Astrocyte (in vitro differentiated cells and primary cell): ENCODE data around the gene WDR83. TPM values are rescaled to one million over a fixed set of nuclear protein-coding genes. Genes with fewer than 3 reads are reported as not detected.

Source experiments
- DNase-seq: peaks from one replicate; pipeline ENCODE4 v3.0.0-alpha.2; 2010; ENCODE audit warnings: low read depth
- FAIRE-seq: peaks from 2 replicates; lab custom pipeline; 2011; peaks lifted over from hg19 to GRCh38; lab: Jason Lieb, UNC
- H2AFZ ChIP-seq: 2 replicates; pipeline ENCODE4 v1.6.0; 2012; ENCODE audit warnings: low read depth, low read length, inconsistent platforms
- H3K27ac ChIP-seq: 2 replicates; pipeline ENCODE4 v1.5.1; 2011; ENCODE audit warnings: low read depth, low read length, inconsistent platforms
- H3K27me3 ChIP-seq: 2 replicates; pipeline ENCODE4 v1.6.0; 2011; ENCODE audit warnings: low read length, inconsistent platforms; ENCODE audit not compliant: insufficient read depth
- H3K36me3 ChIP-seq: 2 replicates; pipeline ENCODE4 v1.5.1; 2011; ENCODE audit warnings: low read length, inconsistent platforms; ENCODE audit not compliant: insufficient read depth
- H3K4me1 ChIP-seq: 2 replicates; pipeline ENCODE4 v1.5.1; 2011; ENCODE audit warnings: low read length, inconsistent platforms; ENCODE audit not compliant: insufficient read depth
- H3K4me2 ChIP-seq: 2 replicates; pipeline ENCODE4 v1.6.0; 2012; ENCODE audit warnings: low read length, inconsistent platforms
- H3K4me3 ChIP-seq: 2 replicates; pipeline ENCODE4 v1.5.1; 2011; ENCODE audit warnings: low read depth, mild to moderate bottlenecking, low read length, inconsistent platforms; ENCODE audit not compliant: insufficient read depth
- H3K79me2 ChIP-seq: 2 replicates; pipeline ENCODE4 v1.6.0; 2012; ENCODE audit warnings: mild to moderate bottlenecking, low read length, inconsistent platforms; ENCODE audit not compliant: insufficient read depth
- H3K9ac ChIP-seq: 2 replicates; pipeline ENCODE4 v1.6.0; 2012; ENCODE audit warnings: mild to moderate bottlenecking, low read length, inconsistent platforms
- H3K9me3 ChIP-seq: 2 replicates; pipeline ENCODE4 v1.5.1; 2012; ENCODE audit warnings: low read depth, mild to moderate bottlenecking, low read length, inconsistent platforms; ENCODE audit not compliant: insufficient read depth
- H4K20me1 ChIP-seq: 2 replicates; pipeline ENCODE4 v1.6.0; 2012; ENCODE audit warnings: low read length, inconsistent platforms; ENCODE audit not compliant: insufficient read depth
- H3K27ac Mint-ChIP-seq: one replicate; pipeline ENCODE4 v1.8.0; 2021; ENCODE audit warnings: mild to moderate bottlenecking, mixed read lengths; ENCODE audit not compliant: unreplicated experiment
- H3K27me3 Mint-ChIP-seq: one replicate; pipeline ENCODE4 v1.8.0; 2021; ENCODE audit warnings: low read depth, mixed read lengths; ENCODE audit not compliant: unreplicated experiment
- H3K36me3 Mint-ChIP-seq: one replicate; pipeline ENCODE4 v1.8.0; 2021; ENCODE audit warnings: low read depth, mixed read lengths; ENCODE audit not compliant: unreplicated experiment
- H3K4me1 Mint-ChIP-seq: one replicate; pipeline ENCODE4 v1.8.0; 2021; ENCODE audit warnings: low read depth, mixed read lengths; ENCODE audit not compliant: unreplicated experiment
- H3K4me3 Mint-ChIP-seq: one replicate; pipeline ENCODE4 v1.8.0; 2021; ENCODE audit warnings: mild to moderate bottlenecking, moderate library complexity, mixed read lengths; ENCODE audit not compliant: unreplicated experiment
- H3K9me3 Mint-ChIP-seq: one replicate; pipeline ENCODE4 v1.8.0; 2021; ENCODE audit warnings: mild to moderate bottlenecking, mixed read lengths; ENCODE audit not compliant: unreplicated experiment
- EZH2 ChIP-seq: IDR thresholded peaks from 2 replicates; pipeline ENCODE4 v1.6.1; 2012; ENCODE audit warnings: mild to moderate bottlenecking, low read length, inconsistent platforms; ENCODE audit not compliant: insufficient read depth
- total RNA-seq: library from RNA; stranded (reverse); gene quantifications from 2 replicates; pipeline ENCODE4 v1.2.1, GENCODE V29; 2021
- TF ChIP-seq, protein P1 (sequence below): IDR thresholded peaks from 2 replicates; pipeline ENCODE4 v1.5.1; 2011; ENCODE audit warnings: low read depth, mild to moderate bottlenecking, inconsistent platforms, low read length, moderate library complexity; ENCODE audit not compliant: insufficient read depth

Gene WDR83
- total RNA-seq, 1 donor from 2014 or later = 13.3 TPM

DNA sequence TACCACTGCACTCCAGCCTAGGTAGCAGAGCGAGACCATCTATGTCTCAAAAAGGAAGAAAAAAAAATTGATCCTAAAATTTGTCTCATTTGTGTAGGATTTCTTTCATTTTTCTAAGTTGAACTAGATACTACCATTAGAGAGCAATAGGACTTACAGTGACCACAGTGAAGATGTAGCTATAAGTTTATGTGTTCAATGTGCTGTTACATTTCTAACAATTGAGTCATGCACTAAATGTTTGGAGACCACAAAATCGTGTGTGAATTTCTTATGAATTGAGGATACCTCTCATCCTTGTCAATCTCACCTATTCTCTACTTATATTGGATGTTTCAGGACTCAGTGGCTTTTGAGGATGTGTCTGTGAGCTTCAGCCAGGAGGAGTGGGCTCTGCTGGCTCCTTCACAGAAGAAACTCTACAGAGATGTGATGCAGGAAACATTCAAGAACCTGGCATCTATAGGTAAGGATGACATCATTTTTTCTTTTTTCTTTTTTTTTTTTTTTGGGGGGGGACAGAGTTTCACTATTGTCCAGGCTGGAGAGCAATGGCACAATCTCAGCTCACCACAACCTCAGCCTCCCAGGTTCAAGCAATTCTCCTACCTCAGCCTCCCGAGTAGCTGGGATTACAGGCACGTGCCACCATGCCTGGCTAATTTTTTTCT, 43.1 kb upstream of the WDR83 start:
- Histone ChIP-seq H3K27ac (no peak overlapping the region), H3K4me3 (no peak overlapping the region), H3K27me3 (no peaks in the 10 kb centered on the region), H3K9me3 (peaks cover 28% of the 10 kb centered on the region), H3K79me2 (peaks cover 42% of the 10 kb centered on the region), H3K9ac (no peak overlapping the region), H4K20me1 (peaks cover 14% of the 10 kb centered on the region), H3K4me2 (no peak overlapping the region), H3K36me3 (peaks cover 30% of the 10 kb centered on the region), H3K4me1 (no peaks in the 10 kb centered on the region), H2AFZ (no peak overlapping the region)
- no peak for FAIRE-seq
- DNase-seq = peak; percentile 16
- H3K9me3 Mint-ChIP-seq = peaks cover 37% of the 10 kb centered on the region
- TF ChIP-seq EZH2 = no peak
- TF ChIP-seq, protein P1, sequence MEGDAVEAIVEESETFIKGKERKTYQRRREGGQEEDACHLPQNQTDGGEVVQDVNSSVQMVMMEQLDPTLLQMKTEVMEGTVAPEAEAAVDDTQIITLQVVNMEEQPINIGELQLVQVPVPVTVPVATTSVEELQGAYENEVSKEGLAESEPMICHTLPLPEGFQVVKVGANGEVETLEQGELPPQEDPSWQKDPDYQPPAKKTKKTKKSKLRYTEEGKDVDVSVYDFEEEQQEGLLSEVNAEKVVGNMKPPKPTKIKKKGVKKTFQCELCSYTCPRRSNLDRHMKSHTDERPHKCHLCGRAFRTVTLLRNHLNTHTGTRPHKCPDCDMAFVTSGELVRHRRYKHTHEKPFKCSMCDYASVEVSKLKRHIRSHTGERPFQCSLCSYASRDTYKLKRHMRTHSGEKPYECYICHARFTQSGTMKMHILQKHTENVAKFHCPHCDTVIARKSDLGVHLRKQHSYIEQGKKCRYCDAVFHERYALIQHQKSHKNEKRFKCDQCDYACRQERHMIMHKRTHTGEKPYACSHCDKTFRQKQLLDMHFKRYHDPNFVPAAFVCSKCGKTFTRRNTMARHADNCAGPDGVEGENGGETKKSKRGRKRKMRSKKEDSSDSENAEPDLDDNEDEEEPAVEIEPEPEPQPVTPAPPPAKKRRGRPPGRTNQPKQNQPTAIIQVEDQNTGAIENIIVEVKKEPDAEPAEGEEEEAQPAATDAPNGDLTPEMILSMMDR = no peak
- H3K36me3 Mint-ChIP-seq = peaks cover 56% of the 10 kb centered on the region
- no peaks in the 10 kb centered on the region for H3K27me3 Mint-ChIP-seq
- H3K27ac Mint-ChIP-seq = peak overlapping the region; percentile 18
- no peaks in the 10 kb centered on the region for H3K4me1 Mint-ChIP-seq
- H3K4me3 Mint-ChIP-seq = no peak overlapping the region

DNA sequence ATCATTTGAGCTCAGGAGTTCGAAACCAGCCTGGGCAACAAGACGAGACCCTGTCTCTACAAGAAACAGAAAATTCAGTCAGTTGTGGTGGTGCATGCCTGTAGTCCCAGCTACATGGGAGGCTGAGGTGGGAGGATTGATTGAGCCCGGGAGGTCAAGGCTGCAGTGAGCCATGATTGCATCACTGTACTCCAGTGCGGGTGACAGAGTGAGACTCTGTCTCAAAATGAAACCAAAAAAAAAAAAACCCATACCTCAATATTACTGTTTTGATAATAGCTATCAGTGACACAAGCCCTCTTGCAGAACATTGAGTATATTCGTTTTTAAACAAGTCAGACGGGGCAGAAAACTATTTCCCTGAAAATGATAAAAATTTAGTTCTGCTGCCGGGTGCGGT, 39.6 kb upstream of the WDR83 start:
- no peak overlapping the region for H3K4me3 Mint-ChIP-seq
- H3K9me3 ChIP-seq = peaks cover 52% of the 10 kb centered on the region
- H3K27me3 ChIP-seq = no peaks in the 10 kb centered on the region
- H3K4me2 ChIP-seq = no peak overlapping the region
- H3K27ac Mint-ChIP-seq = no peak overlapping the region
- H3K36me3 ChIP-seq = peaks cover 42% of the 10 kb centered on the region
- H3K4me1 Mint-ChIP-seq = no peaks in the 10 kb centered on the region
- H3K27me3 Mint-ChIP-seq = no peaks in the 10 kb centered on the region
- H4K20me1 ChIP-seq = peaks cover 5% of the 10 kb centered on the region
- peaks cover 67% of the 10 kb centered on the region for H3K36me3 Mint-ChIP-seq
- no peak overlapping the region for H3K4me3 ChIP-seq
- FAIRE-seq (no peak), DNase-seq (no peak)
- H3K9me3 Mint-ChIP-seq = peaks cover 67% of the 10 kb centered on the region
- no peaks in the 10 kb centered on the region for H3K4me1 ChIP-seq
- no peak overlapping the region for H2AFZ ChIP-seq
- H3K79me2 ChIP-seq = peaks cover 13% of the 10 kb centered on the region
- no peak overlapping the region for H3K9ac ChIP-seq
- no peak overlapping the region for H3K27ac ChIP-seq
- TF ChIP-seq EZH2 = no peak
- TF ChIP-seq, protein P1 = no peak
